GM10266 (cell line): Measurements from ENCODE around the gene MOB1B.
"Not testable (repeated sequence)": the region's sequence is repeated elsewhere in the genome, so short reads cannot be mapped to it uniquely, and the experiment has no call there.

Experiments used
- DNase-seq: peaks from one replicate; pipeline ENCODE4 v3.0.0; 2012; ENCODE audit errors: extremely low spot score
- TF ChIP-seq, protein P1 (sequence below): IDR thresholded peaks from 2 replicates; pipeline ENCODE4 v1.5.1; 2012; ENCODE audit warnings: mild to moderate bottlenecking, low read depth; ENCODE audit not compliant: control insufficient read depth, insufficient read depth; ENCODE audit errors: missing control alignments

MOB1B gene

DNA sequence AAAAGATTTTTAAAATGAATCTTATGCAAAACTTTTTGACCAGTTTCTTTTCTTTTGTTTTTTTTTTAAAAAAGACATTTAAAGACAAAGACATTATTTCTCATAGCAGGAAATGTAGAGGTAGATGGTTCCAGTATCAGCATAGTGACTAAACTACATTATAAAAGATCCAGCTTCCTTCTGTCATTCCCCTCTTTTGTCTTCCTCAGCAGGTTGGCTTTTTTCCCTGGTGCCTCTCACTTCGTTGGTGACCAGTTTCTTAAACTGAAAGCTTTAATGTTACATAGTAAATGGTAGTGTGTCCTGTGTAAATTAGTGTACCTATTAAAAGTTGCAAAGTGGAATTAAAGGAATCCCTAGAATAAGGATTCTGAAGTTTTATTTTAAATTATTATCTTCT is 127.3 kb downstream of the MOB1B start:
- DNase-seq = no peak
- TF ChIP-seq, protein P1, sequence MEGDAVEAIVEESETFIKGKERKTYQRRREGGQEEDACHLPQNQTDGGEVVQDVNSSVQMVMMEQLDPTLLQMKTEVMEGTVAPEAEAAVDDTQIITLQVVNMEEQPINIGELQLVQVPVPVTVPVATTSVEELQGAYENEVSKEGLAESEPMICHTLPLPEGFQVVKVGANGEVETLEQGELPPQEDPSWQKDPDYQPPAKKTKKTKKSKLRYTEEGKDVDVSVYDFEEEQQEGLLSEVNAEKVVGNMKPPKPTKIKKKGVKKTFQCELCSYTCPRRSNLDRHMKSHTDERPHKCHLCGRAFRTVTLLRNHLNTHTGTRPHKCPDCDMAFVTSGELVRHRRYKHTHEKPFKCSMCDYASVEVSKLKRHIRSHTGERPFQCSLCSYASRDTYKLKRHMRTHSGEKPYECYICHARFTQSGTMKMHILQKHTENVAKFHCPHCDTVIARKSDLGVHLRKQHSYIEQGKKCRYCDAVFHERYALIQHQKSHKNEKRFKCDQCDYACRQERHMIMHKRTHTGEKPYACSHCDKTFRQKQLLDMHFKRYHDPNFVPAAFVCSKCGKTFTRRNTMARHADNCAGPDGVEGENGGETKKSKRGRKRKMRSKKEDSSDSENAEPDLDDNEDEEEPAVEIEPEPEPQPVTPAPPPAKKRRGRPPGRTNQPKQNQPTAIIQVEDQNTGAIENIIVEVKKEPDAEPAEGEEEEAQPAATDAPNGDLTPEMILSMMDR = no peak

DNA sequence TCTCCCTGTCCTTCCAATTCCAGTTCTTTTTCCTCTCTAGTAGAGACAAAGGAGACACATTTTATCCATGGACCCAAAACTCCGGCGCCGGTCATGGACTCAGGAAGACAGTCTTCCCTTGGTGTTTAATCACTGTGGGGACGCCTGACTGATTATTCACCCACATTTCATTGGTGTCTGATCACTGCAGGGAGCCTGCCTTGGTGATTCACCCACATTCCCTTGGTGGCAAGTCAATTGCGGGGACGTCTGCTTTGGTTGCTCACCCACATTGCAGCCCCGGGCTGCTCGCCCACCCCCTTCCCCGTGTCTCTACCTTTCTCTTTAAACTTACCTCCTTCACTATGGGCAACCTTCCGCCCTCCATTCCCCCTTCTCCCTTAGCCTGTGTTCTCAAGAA is 129.9 kb downstream of the MOB1B start:
- not testable (repeated sequence) for DNase-seq
